WTC11 (cell line): Measurements from ENCODE around the gene ASB1. TPM values are rescaled to one million over a fixed set of nuclear protein-coding genes. Genes with fewer than 3 reads are reported as not detected.

ENCODE experiments used
- ATAC-seq: fragments of 200-7000 bp; cut with Tn5 transposase; 2 replicates; pipeline ENCODE4 v1.10.0; 2021; ENCODE audit warnings: mild to moderate bottlenecking, moderate library complexity
- CTCF ChIA-PET: fragments of 300-600 bp; sonication (Branson Sonifier 250); formaldehyde crosslinking; loops from one replicate; lab custom pipeline; 2021; ENCODE audit warnings: antibody characterized with exemption; lab: Charles Lee
- POLR2A ChIA-PET: fragments of 350-600 bp; sonication (Branson Sonifier 250); formaldehyde crosslinking; loops from one replicate; lab custom pipeline; 2021; ENCODE audit warnings: antibody characterized with exemption; lab: Charles Lee
- DNase-seq: peaks from one replicate; pipeline ENCODE4 v3.0.0; 2021; ENCODE audit warnings: low spot score
- H3K27ac Mint-ChIP-seq: 2 replicates; pipeline ENCODE4 v1.8.0; 2021; ENCODE audit warnings: mixed read lengths
- H3K27me3 Mint-ChIP-seq: 2 replicates; pipeline ENCODE4 v1.8.0; 2021; ENCODE audit warnings: low read depth, mild to moderate bottlenecking, moderate library complexity, mixed read lengths
- H3K36me3 Mint-ChIP-seq: 2 replicates; pipeline ENCODE4 v1.8.0; 2021; ENCODE audit warnings: mixed read lengths
- H3K4me1 Mint-ChIP-seq: 2 replicates; pipeline ENCODE4 v1.8.0; 2022; ENCODE audit warnings: mixed read lengths
- H3K4me3 Mint-ChIP-seq: 2 replicates; pipeline ENCODE4 v1.8.0; 2021; ENCODE audit warnings: mild to moderate bottlenecking, moderate library complexity, mixed read lengths
- H3K9me3 Mint-ChIP-seq: 2 replicates; pipeline ENCODE4 v1.8.0; 2021; ENCODE audit warnings: mixed read lengths
- ATF2 ChIP-seq: sonication (generic); formaldehyde crosslinking; IDR thresholded peaks from 2 replicates; pipeline ENCODE4 v1.8.1; 2022; ENCODE audit warnings: low read depth, missing genetic modification reagents, borderline replicate concordance
- E2F4 ChIP-seq: sonication (generic); formaldehyde crosslinking; IDR thresholded peaks from 2 replicates; pipeline ENCODE4 v1.8.1; 2022; ENCODE audit warnings: low read depth, mild to moderate bottlenecking, moderate library complexity, missing genetic modification reagents, borderline replicate concordance
- ELF4 ChIP-seq: sonication (generic); formaldehyde crosslinking; IDR thresholded peaks from 2 replicates; pipeline ENCODE4 v1.8.1; 2022; ENCODE audit warnings: low read depth, mild to moderate bottlenecking, moderate library complexity, missing genetic modification reagents
- EMX1 ChIP-seq: fragments of 250-450 bp; sonication (Bioruptor Pico); IDR thresholded peaks from 2 replicates; pipeline ENCODE4 v1.8.0; 2021; ENCODE audit warnings: mild to moderate bottlenecking
- ERG ChIP-seq: fragments of 250-450 bp; sonication (Bioruptor Pico); IDR thresholded peaks from 2 replicates; pipeline ENCODE4 v1.8.0; 2021; ENCODE audit warnings: mild to moderate bottlenecking
- FOXP4 ChIP-seq: sonication (generic); formaldehyde crosslinking; IDR thresholded peaks from 2 replicates; pipeline ENCODE4 v1.8.0; 2022; ENCODE audit warnings: mild to moderate bottlenecking, missing genetic modification reagents
- GTF2I ChIP-seq: fragments of 250-450 bp; sonication (Bioruptor Pico); conservative IDR thresholded peaks from 2 replicates; pipeline ENCODE4 v1.4.0; 2021; ENCODE audit warnings: mild to moderate bottlenecking
- IRF2 ChIP-seq: sonication (generic); formaldehyde crosslinking; IDR thresholded peaks from 2 replicates; pipeline ENCODE4 v1.8.0; 2022; ENCODE audit warnings: low read depth, missing genetic modification reagents, borderline replicate concordance
- KAT7 ChIP-seq: sonication (generic); formaldehyde crosslinking; IDR thresholded peaks from 2 replicates; pipeline ENCODE4 v1.8.1; 2023; ENCODE audit warnings: missing genetic modification reagents, mild to moderate bottlenecking, borderline replicate concordance
- MXD4 ChIP-seq: fragments of 250-450 bp; sonication (Bioruptor Pico); IDR thresholded peaks from 2 replicates; pipeline ENCODE4 v1.8.0; 2021; ENCODE audit warnings: mild to moderate bottlenecking, moderate library complexity, borderline replicate concordance
- MYBL2 ChIP-seq: sonication (generic); formaldehyde crosslinking; IDR thresholded peaks from 2 replicates; pipeline ENCODE4 v1.8.1; 2023; ENCODE audit warnings: mild to moderate bottlenecking, moderate library complexity, missing genetic modification reagents
- NFYB ChIP-seq: sonication (generic); formaldehyde crosslinking; conservative IDR thresholded peaks from 2 replicates; pipeline ENCODE4 v1.8.0; 2022; ENCODE audit warnings: low read depth, missing genetic modification reagents
- TEAD1 ChIP-seq: sonication (generic); formaldehyde crosslinking; IDR thresholded peaks from 2 replicates; pipeline ENCODE4 v1.8.0; 2022; ENCODE audit warnings: mild to moderate bottlenecking, missing genetic modification reagents
- ZBTB21 ChIP-seq: sonication (generic); formaldehyde crosslinking; IDR thresholded peaks from 2 replicates; pipeline ENCODE4 v1.8.1; 2023; ENCODE audit warnings: mild to moderate bottlenecking, missing genetic modification reagents, borderline replicate concordance
- ZMAT4 ChIP-seq: fragments of 250-450 bp; sonication (Bioruptor Pico); IDR thresholded peaks from 2 replicates; pipeline ENCODE4 v1.9.0; 2021; ENCODE audit warnings: mild to moderate bottlenecking
- ZNF121 ChIP-seq: sonication (generic); formaldehyde crosslinking; IDR thresholded peaks from 2 replicates; pipeline ENCODE4 v1.8.0; 2023; ENCODE audit warnings: missing genetic modification reagents
- ZNF263 ChIP-seq: sonication (generic); formaldehyde crosslinking; IDR thresholded peaks from 2 replicates; pipeline ENCODE4 v1.8.1; 2022; ENCODE audit warnings: low read depth, mild to moderate bottlenecking, moderate library complexity, missing genetic modification reagents
- ZNF416 ChIP-seq: fragments of 250-450 bp; sonication (Bioruptor Pico); IDR thresholded peaks from 2 replicates; pipeline ENCODE4 v1.9.0; 2021; ENCODE audit warnings: mild to moderate bottlenecking, inconsistent platforms
- total RNA-seq: library from RNA; stranded (reverse); gene quantifications from 3 replicates; pipeline ENCODE4 v1.2.3, GENCODE V29; 2021
- TF ChIP-seq, protein P1 (sequence below): sonication (generic); formaldehyde crosslinking; IDR thresholded peaks from 2 replicates; pipeline ENCODE4 v1.8.1; 2023; ENCODE audit warnings: mild to moderate bottlenecking, missing genetic modification reagents, moderate library complexity
- TF ChIP-seq, protein P2 (sequence below): fragments of 250-450 bp; sonication (Bioruptor Pico); IDR thresholded peaks from 2 replicates; pipeline ENCODE4 v1.9.0; 2021; ENCODE audit warnings: mild to moderate bottlenecking, borderline replicate concordance

Gene ASB1
- total RNA-seq, 1 experiment from 2014 or later: 43.9 TPM

DNA sequence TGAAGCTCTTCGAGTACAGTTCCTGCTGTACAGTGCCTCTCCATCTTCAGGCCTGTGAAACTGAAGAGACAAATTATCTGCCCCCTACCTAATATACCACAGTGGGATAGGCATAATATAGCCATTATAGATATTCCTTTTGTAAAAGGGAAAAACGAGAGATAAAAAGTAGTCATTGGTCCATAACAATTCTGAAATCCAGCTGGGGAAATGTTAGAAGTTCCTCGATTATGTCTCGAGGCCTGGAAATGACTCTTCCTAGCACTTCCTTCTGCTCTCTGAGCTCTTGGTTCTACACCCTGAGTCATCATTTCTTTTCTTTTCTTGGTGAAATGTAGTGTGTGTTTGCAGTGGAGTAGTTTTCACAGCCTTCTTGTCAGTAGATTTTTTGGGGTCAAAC, 51.5 kb downstream of the ASB1 start:
- DNase-seq (no peak), ATAC-seq (no peak)
- POLR2A ChIA-PET: no interaction called here
- Mint-ChIP-seq H3K27ac (no peak overlapping the region), H3K4me3 (no peak overlapping the region), H3K9me3 (peaks cover 44% of the 10 kb centered on the region), H3K27me3 (no peaks in the 10 kb centered on the region; the same call in 1 of the 2 replicates), H3K36me3 (peaks cover 25% of the 10 kb centered on the region), H3K4me1 (peaks cover 14% of the 10 kb centered on the region)
- TF ChIP-seq ZNF121 (no peak), KAT7 (CRISPR knock-in tag) (no peak), TEAD1 (CRISPR knock-in tag) (no peak), MXD4 (CRISPR knock-in tag) (no peak), ATF2 (CRISPR knock-in tag) (no peak), NFYB (CRISPR knock-in tag) (no peak), E2F4 (CRISPR knock-in tag) (no peak), IRF2 (no peak), ZBTB21 (CRISPR knock-in tag) (no peak), MYBL2 (CRISPR knock-in tag) (no peak), ZNF416 (no peak), EMX1 (CRISPR knock-in tag) (no peak), GTF2I (CRISPR knock-in tag) (no peak), ZMAT4 (CRISPR knock-in tag) (no peak)
- TF ChIP-seq, protein P1, sequence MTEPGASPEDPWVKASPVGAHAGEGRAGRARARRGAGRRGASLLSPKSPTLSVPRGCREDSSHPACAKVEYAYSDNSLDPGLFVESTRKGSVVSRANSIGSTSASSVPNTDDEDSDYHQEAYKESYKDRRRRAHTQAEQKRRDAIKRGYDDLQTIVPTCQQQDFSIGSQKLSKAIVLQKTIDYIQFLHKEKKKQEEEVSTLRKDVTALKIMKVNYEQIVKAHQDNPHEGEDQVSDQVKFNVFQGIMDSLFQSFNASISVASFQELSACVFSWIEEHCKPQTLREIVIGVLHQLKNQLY (CRISPR knock-in tag): no peak
- TF ChIP-seq, protein P2, sequence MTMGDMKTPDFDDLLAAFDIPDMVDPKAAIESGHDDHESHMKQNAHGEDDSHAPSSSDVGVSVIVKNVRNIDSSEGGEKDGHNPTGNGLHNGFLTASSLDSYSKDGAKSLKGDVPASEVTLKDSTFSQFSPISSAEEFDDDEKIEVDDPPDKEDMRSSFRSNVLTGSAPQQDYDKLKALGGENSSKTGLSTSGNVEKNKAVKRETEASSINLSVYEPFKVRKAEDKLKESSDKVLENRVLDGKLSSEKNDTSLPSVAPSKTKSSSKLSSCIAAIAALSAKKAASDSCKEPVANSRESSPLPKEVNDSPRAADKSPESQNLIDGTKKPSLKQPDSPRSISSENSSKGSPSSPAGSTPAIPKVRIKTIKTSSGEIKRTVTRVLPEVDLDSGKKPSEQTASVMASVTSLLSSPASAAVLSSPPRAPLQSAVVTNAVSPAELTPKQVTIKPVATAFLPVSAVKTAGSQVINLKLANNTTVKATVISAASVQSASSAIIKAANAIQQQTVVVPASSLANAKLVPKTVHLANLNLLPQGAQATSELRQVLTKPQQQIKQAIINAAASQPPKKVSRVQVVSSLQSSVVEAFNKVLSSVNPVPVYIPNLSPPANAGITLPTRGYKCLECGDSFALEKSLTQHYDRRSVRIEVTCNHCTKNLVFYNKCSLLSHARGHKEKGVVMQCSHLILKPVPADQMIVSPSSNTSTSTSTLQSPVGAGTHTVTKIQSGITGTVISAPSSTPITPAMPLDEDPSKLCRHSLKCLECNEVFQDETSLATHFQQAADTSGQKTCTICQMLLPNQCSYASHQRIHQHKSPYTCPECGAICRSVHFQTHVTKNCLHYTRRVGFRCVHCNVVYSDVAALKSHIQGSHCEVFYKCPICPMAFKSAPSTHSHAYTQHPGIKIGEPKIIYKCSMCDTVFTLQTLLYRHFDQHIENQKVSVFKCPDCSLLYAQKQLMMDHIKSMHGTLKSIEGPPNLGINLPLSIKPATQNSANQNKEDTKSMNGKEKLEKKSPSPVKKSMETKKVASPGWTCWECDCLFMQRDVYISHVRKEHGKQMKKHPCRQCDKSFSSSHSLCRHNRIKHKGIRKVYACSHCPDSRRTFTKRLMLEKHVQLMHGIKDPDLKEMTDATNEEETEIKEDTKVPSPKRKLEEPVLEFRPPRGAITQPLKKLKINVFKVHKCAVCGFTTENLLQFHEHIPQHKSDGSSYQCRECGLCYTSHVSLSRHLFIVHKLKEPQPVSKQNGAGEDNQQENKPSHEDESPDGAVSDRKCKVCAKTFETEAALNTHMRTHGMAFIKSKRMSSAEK (CRISPR knock-in tag): no peak
- CTCF ChIA-PET: no interaction called here

DNA sequence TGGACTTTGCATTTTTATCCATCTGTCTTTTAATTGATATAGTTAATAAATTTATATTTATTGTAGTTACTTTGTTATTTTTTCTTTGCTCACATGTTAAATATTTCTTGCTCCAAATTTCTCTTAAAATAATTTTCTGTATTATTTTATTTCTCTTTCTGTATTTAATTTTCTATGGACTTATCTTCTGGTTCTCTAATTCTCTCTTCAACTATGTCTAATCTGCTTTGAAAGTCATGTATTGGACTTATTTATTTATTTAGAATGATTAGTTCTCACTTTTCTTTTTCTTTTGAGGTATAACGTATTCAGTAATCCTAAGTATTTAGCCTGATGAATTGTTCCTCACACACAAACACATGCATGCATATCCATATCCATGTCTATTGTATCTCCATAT, 53.1 kb downstream of the ASB1 start:
- ChIA-PET CTCF (no interaction called here), POLR2A (no interaction called here)
- no peak for ATAC-seq
- no peak overlapping the region for H3K27ac Mint-ChIP-seq
- H3K9me3 Mint-ChIP-seq: peaks cover 30% of the 10 kb centered on the region
- H3K27me3 Mint-ChIP-seq: no peaks in the 10 kb centered on the region; the same call in 1 of the 2 replicates
- peaks cover 14% of the 10 kb centered on the region for H3K36me3 Mint-ChIP-seq
- no peak overlapping the region for H3K4me3 Mint-ChIP-seq
- peaks cover 12% of the 10 kb centered on the region for H3K4me1 Mint-ChIP-seq
- DNase-seq: no peak
- no peak for TF ChIP-seq ELF4 (CRISPR knock-in tag)
- no peak for TF ChIP-seq ZNF416
- TF ChIP-seq FOXP4: no peak
- TF ChIP-seq ERG (CRISPR knock-in tag): no peak
- no peak for TF ChIP-seq E2F4 (CRISPR knock-in tag)
- TF ChIP-seq ZNF263 (CRISPR knock-in tag): no peak
- no peak for TF ChIP-seq ZMAT4 (CRISPR knock-in tag)
